Measurements from ENCODE around the gene SELP. TPM values are rescaled to one million over a fixed set of nuclear protein-coding genes. Genes with fewer than 3 reads are reported as not detected.

The SELP gene
- total and polyA plus RNA-seq, 9 donors: 0.67 to 2.0 (median 1.1) TPM

- H3K27ac ChIP-seq (ENCODE audit: low read length): no peak overlapping the region
- peaks cover 2% of the 10 kb centered on the region for H3K9me3 ChIP-seq (replicated peaks; ENCODE audit: control insufficient read depth, low read depth, low read length)
- no peak overlapping the region for H3K4me3 ChIP-seq (ENCODE audit: low read length)
- H3K4me1 ChIP-seq (ENCODE audit: control insufficient read depth, insufficient read depth, low read length): no peaks in the 10 kb centered on the region
- no CpG with 5 or more reads among the region's 1 CpG for WGBS (ENCODE audit: insufficient coverage)
- no peaks in the 10 kb centered on the region for H3K27me3 ChIP-seq (ENCODE audit: control insufficient read depth, insufficient read depth, low read length)
- no peaks in the 10 kb centered on the region for H3K36me3 ChIP-seq (ENCODE audit: control insufficient read depth, insufficient read depth, low read length)
- DNase-seq: no peak
Observed at GRCh38 chr1:169563019-169563615, 66.8 kb downstream of the SELP start.

GRCh38 chr1:169561692-169562091, 68.2 kb downstream of the SELP start:
- Histone ChIP-seq H3K36me3 (ENCODE audit: control insufficient read depth, insufficient read depth, low read length) (no peaks in the 10 kb centered on the region), H3K27ac (ENCODE audit: low read length) (no peak overlapping the region), H3K4me1 (ENCODE audit: control insufficient read depth, insufficient read depth, low read length) (no peaks in the 10 kb centered on the region), H3K27me3 (ENCODE audit: control insufficient read depth, insufficient read depth, low read length) (no peaks in the 10 kb centered on the region), H3K4me3 (ENCODE audit: low read length) (no peak overlapping the region), H3K9me3 (replicated peaks; ENCODE audit: control insufficient read depth, low read depth, low read length) (peaks cover 2% of the 10 kb centered on the region)
- no CpG with 5 or more reads among the region's 1 CpG for WGBS (ENCODE audit: insufficient coverage)
- no peak for DNase-seq

DNA sequence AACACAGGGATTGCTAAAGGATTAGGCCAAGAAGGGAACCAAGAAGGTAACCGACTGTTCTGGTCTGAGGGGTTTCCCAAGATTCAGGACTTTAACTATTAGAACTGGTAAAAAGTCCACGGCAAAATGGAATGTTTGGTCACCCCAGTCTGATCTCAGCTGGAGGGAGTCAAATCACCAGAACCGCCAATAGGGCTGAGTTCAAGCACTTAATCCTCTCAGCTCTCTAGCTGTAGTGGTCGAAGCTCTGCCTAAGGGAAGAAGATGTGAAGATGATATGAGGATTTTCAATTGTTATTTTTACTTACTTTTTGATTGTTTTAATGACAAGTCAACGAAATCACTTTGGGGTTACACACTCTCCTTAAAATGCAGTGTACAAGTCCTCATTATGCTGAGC, 72.8 kb downstream of the SELP start:
- Histone ChIP-seq H3K4me1 (ENCODE audit: control insufficient read depth, insufficient read depth, low read length) (no peaks in the 10 kb centered on the region), H3K4me3 (ENCODE audit: low read length) (no peak overlapping the region), H3K27me3 (ENCODE audit: control insufficient read depth, insufficient read depth, low read length) (no peaks in the 10 kb centered on the region), H3K9me3 (replicated peaks; ENCODE audit: control insufficient read depth, low read depth, low read length) (no peaks in the 10 kb centered on the region), H3K27ac (ENCODE audit: low read length) (no peak overlapping the region), H3K36me3 (ENCODE audit: control insufficient read depth, insufficient read depth, low read length) (no peaks in the 10 kb centered on the region)
- no peak for DNase-seq
- 88% methylated on average over 1 of the region's 5 CpGs for WGBS (ENCODE audit: insufficient coverage)

GRCh38 chr1:169550294-169550693, 79.6 kb downstream of the SELP start:
- Histone ChIP-seq H3K9me3 (replicated peaks; ENCODE audit: control insufficient read depth, low read depth, low read length) (no peaks in the 10 kb centered on the region), H3K4me1 (ENCODE audit: control insufficient read depth, insufficient read depth, low read length) (no peaks in the 10 kb centered on the region), H3K36me3 (ENCODE audit: control insufficient read depth, insufficient read depth, low read length) (no peaks in the 10 kb centered on the region), H3K4me3 (ENCODE audit: low read length) (no peak overlapping the region), H3K27me3 (ENCODE audit: control insufficient read depth, insufficient read depth, low read length) (no peaks in the 10 kb centered on the region), H3K27ac (ENCODE audit: low read length) (no peak overlapping the region)
- DNase-seq: peak; percentile 52
- WGBS (ENCODE audit: insufficient coverage): 20% methylated on average over 1 of the region's 4 CpGs

- DNase-seq: no peak
- Histone ChIP-seq H3K27ac (ENCODE audit: low read length) (no peak overlapping the region), H3K9me3 (replicated peaks; ENCODE audit: control insufficient read depth, low read depth, low read length) (no peaks in the 10 kb centered on the region), H3K36me3 (ENCODE audit: control insufficient read depth, insufficient read depth, low read length) (no peaks in the 10 kb centered on the region), H3K4me1 (ENCODE audit: control insufficient read depth, insufficient read depth, low read length) (no peaks in the 10 kb centered on the region), H3K4me3 (ENCODE audit: low read length) (no peak overlapping the region), H3K27me3 (ENCODE audit: control insufficient read depth, insufficient read depth, low read length) (no peaks in the 10 kb centered on the region)
- WGBS (ENCODE audit: insufficient coverage): 63% methylated on average over 1 of the region's 2 CpGs
Observed at GRCh38 chr1:169548282-169548681, 81.6 kb downstream of the SELP start.

- H3K4me1 ChIP-seq (ENCODE audit: control insufficient read depth, insufficient read depth, low read length): no peaks in the 10 kb centered on the region
- no peaks in the 10 kb centered on the region for H3K27me3 ChIP-seq (ENCODE audit: control insufficient read depth, insufficient read depth, low read length)
- 20% methylated on average over 2 of the region's 15 CpGs for WGBS (ENCODE audit: insufficient coverage)
- no peaks in the 10 kb centered on the region for H3K36me3 ChIP-seq (ENCODE audit: control insufficient read depth, insufficient read depth, low read length)
- no peak overlapping the region for H3K27ac ChIP-seq (ENCODE audit: low read length)
- no peaks in the 10 kb centered on the region for H3K9me3 ChIP-seq (replicated peaks; ENCODE audit: control insufficient read depth, low read depth, low read length)
- no peak overlapping the region for H3K4me3 ChIP-seq (ENCODE audit: low read length)
- DNase-seq: peak; percentile 81
Observed at GRCh38 chr1:169546087-169546995, 83.6 kb downstream of the SELP start.

DNA sequence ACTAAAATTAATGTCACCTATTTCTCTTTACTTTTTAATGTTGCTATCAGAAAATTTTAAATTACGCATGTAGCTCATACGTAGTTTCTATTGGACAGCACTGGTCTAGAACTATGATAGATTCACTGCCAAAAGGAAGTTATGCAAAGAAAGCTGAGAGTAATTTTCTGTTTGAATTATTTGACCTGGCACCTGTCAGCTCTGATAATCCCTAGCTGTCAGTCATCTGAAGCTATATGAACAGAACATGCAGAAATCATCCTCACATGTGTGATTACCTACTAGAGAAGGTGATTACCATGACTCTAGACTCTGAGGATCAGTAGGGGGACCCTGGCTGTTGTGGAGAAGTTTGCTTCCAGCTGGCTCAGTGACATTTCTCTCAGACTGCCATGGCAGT, 84.5 kb downstream of the SELP start:
- no peaks in the 10 kb centered on the region for H3K9me3 ChIP-seq (replicated peaks; ENCODE audit: control insufficient read depth, low read depth, low read length)
- no peak overlapping the region for H3K27ac ChIP-seq (ENCODE audit: low read length)
- H3K36me3 ChIP-seq (ENCODE audit: control insufficient read depth, insufficient read depth, low read length): no peaks in the 10 kb centered on the region
- H3K27me3 ChIP-seq (ENCODE audit: control insufficient read depth, insufficient read depth, low read length): no peaks in the 10 kb centered on the region
- no peak overlapping the region for H3K4me3 ChIP-seq (ENCODE audit: low read length)
- no peak for DNase-seq
- WGBS (ENCODE audit: insufficient coverage): no CpG with 5 or more reads among the region's 2 CpGs
- H3K4me1 ChIP-seq (ENCODE audit: control insufficient read depth, insufficient read depth, low read length): no peaks in the 10 kb centered on the region

GRCh38 chr1:169538998-169539871, 90.7 kb downstream of the SELP start:
- 60% methylated on average over 1 of the region's 3 CpGs for WGBS (ENCODE audit: insufficient coverage)
- Histone ChIP-seq H3K9me3 (replicated peaks; ENCODE audit: control insufficient read depth, low read depth, low read length) (no peaks in the 10 kb centered on the region), H3K4me3 (ENCODE audit: low read length) (no peak overlapping the region), H3K27ac (ENCODE audit: low read length) (no peak overlapping the region), H3K36me3 (ENCODE audit: control insufficient read depth, insufficient read depth, low read length) (no peaks in the 10 kb centered on the region), H3K4me1 (ENCODE audit: control insufficient read depth, insufficient read depth, low read length) (no peaks in the 10 kb centered on the region), H3K27me3 (ENCODE audit: control insufficient read depth, insufficient read depth, low read length) (no peaks in the 10 kb centered on the region)
- DNase-seq: no peak

Measured in muscle of leg (tissue), 11 donors.